HEK293 (cell line): ENCODE data around the gene MDGA2.

ENCODE experiments used
- CTCF ChIA-PET: fragments of 350-600 bp; formaldehyde crosslinking; extraction: SDS; loops from one replicate; lab custom pipeline; 2021; ENCODE audit warnings: antibody characterized with exemption; lab: Yijun Ruan, JAX
- POLR2A ChIA-PET: fragments of 300-600 bp; formaldehyde crosslinking; extraction: SDS; loops from one replicate; lab custom pipeline; 2020; ENCODE audit warnings: antibody characterized with exemption, inconsistent platforms; lab: Yijun Ruan, JAX
- H3K27ac ChIP-seq: fragments of 200-500 bp; sonication (Bioruptor generic); 2 replicates; pipeline ENCODE4 v1.5.1; 2014; ENCODE audit warnings: low read depth, low read length, control low read depth, inconsistent platforms; ENCODE audit errors: extremely low read depth
- H3K36me3 ChIP-seq, 2 experiments: fragments of 200-500 bp in 1 of 2; sonication (Bioruptor generic) in 1 of 2; 1 replicate in 1 of 2; 2 replicates in 1 of 2; pipeline ENCODE4 v1.5.1; 2014 to 2017; ENCODE audit warnings: inconsistent platforms in 2 of 2, low read length in 2 of 2; ENCODE audit not compliant: control insufficient read depth in 2 of 2, insufficient read depth in 1 of 2
- H3K4me1 ChIP-seq: fragments of 200-500 bp; sonication (Bioruptor generic); 2 replicates; pipeline ENCODE4 v1.5.1; 2014; ENCODE audit warnings: mild to moderate bottlenecking, low read length, inconsistent platforms; ENCODE audit not compliant: control insufficient read depth, insufficient read depth
- H3K4me3 ChIP-seq: 2 replicates; pipeline ENCODE4 v1.5.1; 2011; ENCODE audit warnings: low read depth, mild to moderate bottlenecking, control low read depth, low read length, moderate library complexity
- H3K9me3 ChIP-seq: fragments of 200-500 bp; sonication (Bioruptor generic); 2 replicates; pipeline ENCODE4 v1.5.1; 2014; ENCODE audit warnings: low read depth, low read length, inconsistent platforms; ENCODE audit not compliant: control insufficient read depth, insufficient read depth
- GLI4 ChIP-seq: fragments of 450-650 bp; formaldehyde crosslinking; IDR thresholded peaks from 2 replicates; pipeline ENCODE4 v1.5.1; 2016; ENCODE audit warnings: missing biosample characterization, missing genetic modification characterization
- KLF1 ChIP-seq: fragments of 450-650 bp; formaldehyde crosslinking; IDR thresholded peaks from 2 replicates; pipeline ENCODE4 v1.5.1; 2016; ENCODE audit warnings: missing biosample characterization, missing genetic modification characterization
- KLF16 ChIP-seq: fragments of 450-650 bp; formaldehyde crosslinking; IDR thresholded peaks from 2 replicates; pipeline ENCODE4 v1.5.1; 2017; ENCODE audit warnings: missing biosample characterization, missing genetic modification characterization
- REPIN1 ChIP-seq: fragments of 450-650 bp; formaldehyde crosslinking; IDR thresholded peaks from 2 replicates; pipeline ENCODE4 v1.5.1; 2017; ENCODE audit warnings: missing biosample characterization, missing genetic modification characterization, low read depth
- ZNF138 ChIP-seq: fragments of 450-650 bp; formaldehyde crosslinking; IDR thresholded peaks from 2 replicates; pipeline ENCODE4 v1.5.1; 2016; ENCODE audit warnings: missing biosample characterization, missing genetic modification characterization, borderline replicate concordance
- ZNF266 ChIP-seq: fragments of 450-650 bp; formaldehyde crosslinking; IDR thresholded peaks from 2 replicates; pipeline ENCODE4 v1.5.1; 2016; ENCODE audit warnings: missing biosample characterization, missing genetic modification characterization, low read depth
- ZNF350 ChIP-seq: fragments of 450-650 bp; formaldehyde crosslinking; IDR thresholded peaks from 2 replicates; pipeline ENCODE4 v1.5.0; 2017; ENCODE audit warnings: missing biosample characterization, mild to moderate bottlenecking, missing genetic modification characterization
- ZNF394 ChIP-seq: fragments of 450-650 bp; formaldehyde crosslinking; IDR thresholded peaks from 2 replicates; pipeline ENCODE4 v1.5.1; 2016; ENCODE audit warnings: missing biosample characterization, missing genetic modification characterization, mild to moderate bottlenecking, moderate library complexity, borderline replicate concordance
- ZNF530 ChIP-seq: fragments of 450-650 bp; formaldehyde crosslinking; IDR thresholded peaks from 2 replicates; pipeline ENCODE4 v1.5.1; 2016; ENCODE audit warnings: low read depth, missing biosample characterization, missing genetic modification characterization
- ZNF561 ChIP-seq: fragments of 450-650 bp; IDR thresholded peaks from 2 replicates; pipeline ENCODE4 v1.5.1; 2018; ENCODE audit warnings: missing biosample characterization, missing genetic modification characterization, borderline replicate concordance
- ZNF624 ChIP-seq: fragments of 450-650 bp; formaldehyde crosslinking; IDR thresholded peaks from 2 replicates; pipeline ENCODE4 v1.5.1; 2017; ENCODE audit warnings: missing biosample characterization, missing genetic modification characterization
- ZNF747 ChIP-seq: fragments of 450-650 bp; formaldehyde crosslinking; IDR thresholded peaks from 2 replicates; pipeline ENCODE4 v1.5.1; 2016; ENCODE audit warnings: missing biosample characterization, missing genetic modification characterization
- ZNF768 ChIP-seq: fragments of 450-650 bp; formaldehyde crosslinking; IDR thresholded peaks from 2 replicates; pipeline ENCODE4 v1.5.1; 2018; ENCODE audit warnings: missing biosample characterization, mild to moderate bottlenecking, missing genetic modification characterization
- ZNF837 ChIP-seq: fragments of 450-650 bp; formaldehyde crosslinking; IDR thresholded peaks from 2 replicates; pipeline ENCODE4 v1.5.1; 2016; ENCODE audit warnings: missing biosample characterization, missing genetic modification characterization
- ZSCAN30 ChIP-seq: fragments of 450-650 bp; IDR thresholded peaks from 2 replicates; pipeline ENCODE4 v1.5.1; 2018; ENCODE audit warnings: missing biosample characterization, mild to moderate bottlenecking, missing genetic modification characterization, moderate library complexity
- TF ChIP-seq, protein P1 (sequence below): fragments of 450-650 bp; formaldehyde crosslinking; IDR thresholded peaks from 2 replicates; pipeline ENCODE4 v1.5.1; 2016; ENCODE audit warnings: missing biosample characterization, missing genetic modification characterization, borderline replicate concordance
- TF ChIP-seq, protein P2 (sequence below): fragments of 450-650 bp; formaldehyde crosslinking; IDR thresholded peaks from 2 replicates; pipeline ENCODE4 v1.5.1; 2016; ENCODE audit warnings: missing biosample characterization, missing genetic modification characterization
- TF ChIP-seq, protein P3 (sequence below): fragments of 450-650 bp; formaldehyde crosslinking; IDR thresholded peaks from 2 replicates; pipeline ENCODE4 v1.5.1; 2016; ENCODE audit warnings: missing biosample characterization, missing genetic modification characterization
- TF ChIP-seq, protein P4 (sequence below): fragments of 450-650 bp; formaldehyde crosslinking; IDR thresholded peaks from 2 replicates; pipeline ENCODE4 v1.5.1; 2016; ENCODE audit warnings: missing biosample characterization, missing genetic modification characterization
- TF ChIP-seq, protein P5 (sequence below): fragments of 450-650 bp; formaldehyde crosslinking; IDR thresholded peaks from 2 replicates; pipeline ENCODE4 v1.5.1; 2016; ENCODE audit warnings: missing biosample characterization, missing genetic modification characterization
- TF ChIP-seq, protein P6 (sequence below): fragments of 450-650 bp; formaldehyde crosslinking; IDR thresholded peaks from 2 replicates; pipeline ENCODE4 v1.5.1; 2016; ENCODE audit warnings: missing biosample characterization, missing genetic modification characterization

The MDGA2 gene

DNA sequence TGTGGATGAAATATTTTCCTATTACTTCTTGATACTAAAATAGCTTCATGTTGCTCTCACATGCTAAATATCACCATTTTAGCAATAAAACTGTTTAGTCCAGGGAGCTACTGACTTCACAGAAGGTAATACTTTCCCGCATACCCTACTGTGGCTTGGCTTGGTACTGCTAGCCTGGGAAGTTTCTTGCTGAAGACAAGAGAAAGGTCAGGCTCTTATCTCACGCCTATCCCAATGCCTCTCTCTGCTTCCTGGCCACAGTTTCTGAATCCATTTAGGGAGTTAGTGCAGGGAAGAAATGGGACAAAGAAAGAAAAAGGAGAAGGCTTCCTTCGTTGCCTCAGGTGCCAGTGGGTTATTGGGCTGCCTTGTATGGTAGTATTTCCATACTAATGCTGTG lies 228.3 kb downstream of the MDGA2 start (continued):
- TF ChIP-seq, protein P1, sequence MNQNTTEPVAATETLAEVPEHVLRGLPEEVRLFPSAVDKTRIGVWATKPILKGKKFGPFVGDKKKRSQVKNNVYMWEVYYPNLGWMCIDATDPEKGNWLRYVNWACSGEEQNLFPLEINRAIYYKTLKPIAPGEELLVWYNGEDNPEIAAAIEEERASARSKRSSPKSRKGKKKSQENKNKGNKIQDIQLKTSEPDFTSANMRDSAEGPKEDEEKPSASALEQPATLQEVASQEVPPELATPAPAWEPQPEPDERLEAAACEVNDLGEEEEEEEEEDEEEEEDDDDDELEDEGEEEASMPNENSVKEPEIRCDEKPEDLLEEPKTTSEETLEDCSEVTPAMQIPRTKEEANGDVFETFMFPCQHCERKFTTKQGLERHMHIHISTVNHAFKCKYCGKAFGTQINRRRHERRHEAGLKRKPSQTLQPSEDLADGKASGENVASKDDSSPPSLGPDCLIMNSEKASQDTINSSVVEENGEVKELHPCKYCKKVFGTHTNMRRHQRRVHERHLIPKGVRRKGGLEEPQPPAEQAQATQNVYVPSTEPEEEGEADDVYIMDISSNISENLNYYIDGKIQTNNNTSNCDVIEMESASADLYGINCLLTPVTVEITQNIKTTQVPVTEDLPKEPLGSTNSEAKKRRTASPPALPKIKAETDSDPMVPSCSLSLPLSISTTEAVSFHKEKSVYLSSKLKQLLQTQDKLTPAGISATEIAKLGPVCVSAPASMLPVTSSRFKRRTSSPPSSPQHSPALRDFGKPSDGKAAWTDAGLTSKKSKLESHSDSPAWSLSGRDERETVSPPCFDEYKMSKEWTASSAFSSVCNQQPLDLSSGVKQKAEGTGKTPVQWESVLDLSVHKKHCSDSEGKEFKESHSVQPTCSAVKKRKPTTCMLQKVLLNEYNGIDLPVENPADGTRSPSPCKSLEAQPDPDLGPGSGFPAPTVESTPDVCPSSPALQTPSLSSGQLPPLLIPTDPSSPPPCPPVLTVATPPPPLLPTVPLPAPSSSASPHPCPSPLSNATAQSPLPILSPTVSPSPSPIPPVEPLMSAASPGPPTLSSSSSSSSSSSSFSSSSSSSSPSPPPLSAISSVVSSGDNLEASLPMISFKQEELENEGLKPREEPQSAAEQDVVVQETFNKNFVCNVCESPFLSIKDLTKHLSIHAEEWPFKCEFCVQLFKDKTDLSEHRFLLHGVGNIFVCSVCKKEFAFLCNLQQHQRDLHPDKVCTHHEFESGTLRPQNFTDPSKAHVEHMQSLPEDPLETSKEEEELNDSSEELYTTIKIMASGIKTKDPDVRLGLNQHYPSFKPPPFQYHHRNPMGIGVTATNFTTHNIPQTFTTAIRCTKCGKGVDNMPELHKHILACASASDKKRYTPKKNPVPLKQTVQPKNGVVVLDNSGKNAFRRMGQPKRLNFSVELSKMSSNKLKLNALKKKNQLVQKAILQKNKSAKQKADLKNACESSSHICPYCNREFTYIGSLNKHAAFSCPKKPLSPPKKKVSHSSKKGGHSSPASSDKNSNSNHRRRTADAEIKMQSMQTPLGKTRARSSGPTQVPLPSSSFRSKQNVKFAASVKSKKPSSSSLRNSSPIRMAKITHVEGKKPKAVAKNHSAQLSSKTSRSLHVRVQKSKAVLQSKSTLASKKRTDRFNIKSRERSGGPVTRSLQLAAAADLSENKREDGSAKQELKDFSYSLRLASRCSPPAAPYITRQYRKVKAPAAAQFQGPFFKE (tag by site-specific recombination), result no peak
- TF ChIP-seq, protein P2, sequence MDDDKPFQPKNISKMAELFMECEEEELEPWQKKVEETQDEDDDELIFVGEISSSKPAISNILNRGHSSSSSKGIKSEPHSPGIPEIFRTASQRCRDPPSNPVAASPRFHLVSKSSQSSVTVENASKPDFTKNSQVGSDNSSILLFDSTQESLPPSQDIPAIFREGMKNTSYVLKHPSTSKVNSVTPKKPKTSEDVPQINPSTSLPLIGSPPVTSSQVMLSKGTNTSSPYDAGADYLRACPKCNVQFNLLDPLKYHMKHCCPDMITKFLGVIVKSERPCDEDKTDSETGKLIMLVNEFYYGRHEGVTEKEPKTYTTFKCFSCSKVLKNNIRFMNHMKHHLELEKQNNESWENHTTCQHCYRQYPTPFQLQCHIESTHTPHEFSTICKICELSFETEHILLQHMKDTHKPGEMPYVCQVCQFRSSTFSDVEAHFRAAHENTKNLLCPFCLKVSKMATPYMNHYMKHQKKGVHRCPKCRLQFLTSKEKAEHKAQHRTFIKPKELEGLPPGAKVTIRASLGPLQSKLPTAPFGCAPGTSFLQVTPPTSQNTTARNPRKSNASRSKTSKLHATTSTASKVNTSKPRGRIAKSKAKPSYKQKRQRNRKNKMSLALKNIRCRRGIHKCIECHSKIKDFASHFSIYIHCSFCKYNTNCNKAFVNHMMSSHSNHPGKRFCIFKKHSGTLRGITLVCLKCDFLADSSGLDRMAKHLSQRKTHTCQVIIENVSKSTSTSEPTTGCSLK (tag by site-specific recombination), result no peak
- TF ChIP-seq, protein P3, sequence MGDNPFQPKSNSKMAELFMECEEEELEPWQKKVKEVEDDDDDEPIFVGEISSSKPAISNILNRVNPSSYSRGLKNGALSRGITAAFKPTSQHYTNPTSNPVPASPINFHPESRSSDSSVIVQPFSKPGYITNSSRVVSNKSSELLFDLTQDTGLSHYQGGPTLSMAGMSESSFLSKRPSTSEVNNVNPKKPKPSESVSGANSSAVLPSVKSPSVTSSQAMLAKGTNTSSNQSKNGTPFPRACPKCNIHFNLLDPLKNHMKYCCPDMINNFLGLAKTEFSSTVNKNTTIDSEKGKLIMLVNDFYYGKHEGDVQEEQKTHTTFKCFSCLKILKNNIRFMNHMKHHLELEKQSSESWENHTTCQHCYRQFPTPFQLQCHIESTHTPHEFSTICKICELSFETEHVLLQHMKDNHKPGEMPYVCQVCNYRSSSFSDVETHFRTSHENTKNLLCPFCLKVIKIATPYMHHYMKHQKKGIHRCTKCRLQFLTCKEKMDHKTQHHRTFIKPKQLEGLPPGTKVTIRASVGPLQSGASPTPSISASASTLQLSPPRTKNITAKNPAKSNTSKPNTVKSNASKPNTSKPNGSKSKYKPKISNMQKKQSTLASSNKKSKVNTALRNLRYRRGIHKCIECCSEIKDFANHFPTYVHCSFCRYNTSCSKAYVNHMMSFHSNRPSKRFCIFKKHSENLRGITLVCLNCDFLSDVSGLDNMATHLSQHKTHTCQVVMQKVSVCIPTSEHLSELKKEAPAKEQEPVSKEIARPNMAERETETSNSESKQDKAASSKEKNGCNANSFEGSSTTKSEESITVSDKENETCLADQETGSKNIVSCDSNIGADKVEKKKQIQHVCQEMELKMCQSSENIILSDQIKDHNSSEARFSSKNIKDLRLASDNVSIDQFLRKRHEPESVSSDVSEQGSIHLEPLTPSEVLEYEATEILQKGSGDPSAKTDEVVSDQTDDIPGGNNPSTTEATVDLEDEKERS (tag by site-specific recombination), result no peak
- TF ChIP-seq ZNF837 (tag by site-specific recombination) (no peak), REPIN1 (tag by site-specific recombination) (no peak), ZNF350 (tag by site-specific recombination) (no peak)
- TF ChIP-seq, protein P4, sequence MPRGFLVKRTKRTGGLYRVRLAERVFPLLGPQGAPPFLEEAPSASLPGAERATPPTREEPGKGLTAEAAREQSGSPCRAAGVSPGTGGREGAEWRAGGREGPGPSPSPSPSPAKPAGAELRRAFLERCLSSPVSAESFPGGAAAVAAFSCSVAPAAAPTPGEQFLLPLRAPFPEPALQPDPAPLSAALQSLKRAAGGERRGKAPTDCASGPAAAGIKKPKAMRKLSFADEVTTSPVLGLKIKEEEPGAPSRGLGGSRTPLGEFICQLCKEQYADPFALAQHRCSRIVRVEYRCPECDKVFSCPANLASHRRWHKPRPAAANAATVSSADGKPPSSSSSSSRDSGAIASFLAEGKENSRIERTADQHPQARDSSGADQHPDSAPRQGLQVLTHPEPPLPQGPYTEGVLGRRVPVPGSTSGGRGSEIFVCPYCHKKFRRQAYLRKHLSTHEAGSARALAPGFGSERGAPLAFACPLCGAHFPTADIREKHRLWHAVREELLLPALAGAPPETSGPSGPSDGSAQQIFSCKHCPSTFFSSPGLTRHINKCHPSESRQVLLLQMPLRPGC (tag by site-specific recombination), result no peak

DNA sequence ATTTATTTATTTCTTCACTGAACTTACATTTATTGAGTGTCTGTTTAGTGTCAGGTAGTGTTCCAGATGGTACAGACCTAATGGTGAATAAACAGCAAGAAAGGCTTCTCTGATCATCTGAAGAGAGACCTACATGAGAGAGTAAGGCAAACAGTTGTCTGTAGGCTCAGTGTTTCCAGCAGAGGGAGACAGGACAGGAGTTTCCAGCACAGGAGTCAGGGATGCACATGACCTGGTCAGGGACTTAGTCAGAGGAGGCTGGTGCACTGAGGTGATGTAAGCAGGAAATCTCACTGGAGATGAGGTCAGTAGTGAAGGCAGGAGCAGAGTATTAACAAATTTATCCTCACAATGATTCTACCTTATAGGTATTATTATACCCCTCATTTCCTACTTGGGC lies 233.2 kb downstream of the MDGA2 start:
- TF ChIP-seq GLI4 (no peak), ZNF768 (tag by site-specific recombination) (no peak), ZNF747 (tag by site-specific recombination) (no peak), ZNF394 (no peak), REPIN1 (tag by site-specific recombination) (no peak), ZNF138 (tag by site-specific recombination) (no peak), ZNF561 (tag by site-specific recombination) (no peak), ZNF624 (no peak), KLF1 (tag by site-specific recombination) (no peak), ZSCAN30 (tag by site-specific recombination) (no peak), ZNF266 (tag by site-specific recombination) (no peak), KLF16 (tag by site-specific recombination) (no peak), ZNF530 (no peak)
- TF ChIP-seq, protein P5, sequence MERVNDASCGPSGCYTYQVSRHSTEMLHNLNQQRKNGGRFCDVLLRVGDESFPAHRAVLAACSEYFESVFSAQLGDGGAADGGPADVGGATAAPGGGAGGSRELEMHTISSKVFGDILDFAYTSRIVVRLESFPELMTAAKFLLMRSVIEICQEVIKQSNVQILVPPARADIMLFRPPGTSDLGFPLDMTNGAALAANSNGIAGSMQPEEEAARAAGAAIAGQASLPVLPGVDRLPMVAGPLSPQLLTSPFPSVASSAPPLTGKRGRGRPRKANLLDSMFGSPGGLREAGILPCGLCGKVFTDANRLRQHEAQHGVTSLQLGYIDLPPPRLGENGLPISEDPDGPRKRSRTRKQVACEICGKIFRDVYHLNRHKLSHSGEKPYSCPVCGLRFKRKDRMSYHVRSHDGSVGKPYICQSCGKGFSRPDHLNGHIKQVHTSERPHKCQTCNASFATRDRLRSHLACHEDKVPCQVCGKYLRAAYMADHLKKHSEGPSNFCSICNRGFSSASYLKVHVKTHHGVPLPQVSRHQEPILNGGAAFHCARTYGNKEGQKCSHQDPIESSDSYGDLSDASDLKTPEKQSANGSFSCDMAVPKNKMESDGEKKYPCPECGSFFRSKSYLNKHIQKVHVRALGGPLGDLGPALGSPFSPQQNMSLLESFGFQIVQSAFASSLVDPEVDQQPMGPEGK (tag by site-specific recombination), result no peak
- TF ChIP-seq, protein P6, sequence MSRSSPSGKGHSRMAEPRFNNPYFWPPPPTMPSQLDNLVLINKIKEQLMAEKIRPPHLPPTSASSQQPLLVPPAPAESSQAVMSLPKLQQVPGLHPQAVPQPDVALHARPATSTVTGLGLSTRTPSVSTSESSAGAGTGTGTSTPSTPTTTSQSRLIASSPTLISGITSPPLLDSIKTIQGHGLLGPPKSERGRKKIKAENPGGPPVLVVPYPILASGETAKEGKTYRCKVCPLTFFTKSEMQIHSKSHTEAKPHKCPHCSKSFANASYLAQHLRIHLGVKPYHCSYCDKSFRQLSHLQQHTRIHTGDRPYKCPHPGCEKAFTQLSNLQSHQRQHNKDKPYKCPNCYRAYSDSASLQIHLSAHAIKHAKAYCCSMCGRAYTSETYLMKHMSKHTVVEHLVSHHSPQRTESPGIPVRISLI (tag by site-specific recombination), result no peak
- CTCF ChIA-PET, result no interaction called here
- Histone ChIP-seq H3K27ac (no peak overlapping the region), H3K9me3 (no peaks in the 10 kb centered on the region), H3K36me3 (no peaks in the 10 kb centered on the region), H3K4me3 (no peak overlapping the region), H3K4me1 (no peaks in the 10 kb centered on the region)
- POLR2A ChIA-PET, result no interaction called here
